GM12865 (cell line): Measurements from ENCODE around the gene EGFL7.

Source experiments
- DNase-seq: peaks from one replicate; pipeline ENCODE4 v3.0.0; 2010; ENCODE audit warnings: low read depth
- H3K4me3 ChIP-seq: 2 replicates; pipeline ENCODE4 v1.5.1; 2011; ENCODE audit warnings: mild to moderate bottlenecking, low read depth, low read length, control low read depth
- TF ChIP-seq, protein P1 (sequence below): IDR thresholded peaks from 2 replicates; pipeline ENCODE4 v1.5.1; 2011; ENCODE audit warnings: low read length, control low read depth, low read depth, inconsistent platforms; ENCODE audit not compliant: insufficient read depth; ENCODE audit errors: missing control alignments

EGFL7 gene

DNA sequence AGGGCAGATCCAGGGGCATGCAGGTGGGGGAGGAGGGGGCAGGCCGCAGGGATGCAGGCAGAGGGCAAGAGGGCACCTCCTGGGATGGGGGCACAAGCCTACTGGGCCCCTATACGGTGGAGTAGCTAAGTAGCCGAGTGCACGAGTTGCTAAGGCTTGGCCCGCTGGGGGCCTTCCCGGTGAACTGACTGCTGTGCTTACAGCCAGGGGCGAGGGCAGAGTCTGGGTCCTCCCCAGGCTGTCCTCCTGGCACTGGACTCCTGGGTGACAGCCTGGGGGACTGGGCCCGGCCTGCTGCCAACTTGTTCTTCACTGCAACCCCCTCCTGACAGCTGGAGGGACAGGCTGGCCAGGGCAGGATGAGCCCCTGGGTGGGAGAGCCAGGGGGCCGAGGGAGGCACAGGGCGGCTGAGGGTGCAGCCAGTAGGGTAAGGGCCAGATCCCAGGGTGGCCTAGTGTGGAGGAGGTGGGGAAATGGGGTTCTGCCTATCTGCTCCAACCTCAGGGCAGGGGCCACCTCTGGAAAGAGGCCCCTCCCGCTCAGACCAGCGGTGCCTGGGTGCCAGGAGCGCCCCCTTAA, 1.7 kb upstream of the EGFL7 start:
- TF ChIP-seq, protein P1, sequence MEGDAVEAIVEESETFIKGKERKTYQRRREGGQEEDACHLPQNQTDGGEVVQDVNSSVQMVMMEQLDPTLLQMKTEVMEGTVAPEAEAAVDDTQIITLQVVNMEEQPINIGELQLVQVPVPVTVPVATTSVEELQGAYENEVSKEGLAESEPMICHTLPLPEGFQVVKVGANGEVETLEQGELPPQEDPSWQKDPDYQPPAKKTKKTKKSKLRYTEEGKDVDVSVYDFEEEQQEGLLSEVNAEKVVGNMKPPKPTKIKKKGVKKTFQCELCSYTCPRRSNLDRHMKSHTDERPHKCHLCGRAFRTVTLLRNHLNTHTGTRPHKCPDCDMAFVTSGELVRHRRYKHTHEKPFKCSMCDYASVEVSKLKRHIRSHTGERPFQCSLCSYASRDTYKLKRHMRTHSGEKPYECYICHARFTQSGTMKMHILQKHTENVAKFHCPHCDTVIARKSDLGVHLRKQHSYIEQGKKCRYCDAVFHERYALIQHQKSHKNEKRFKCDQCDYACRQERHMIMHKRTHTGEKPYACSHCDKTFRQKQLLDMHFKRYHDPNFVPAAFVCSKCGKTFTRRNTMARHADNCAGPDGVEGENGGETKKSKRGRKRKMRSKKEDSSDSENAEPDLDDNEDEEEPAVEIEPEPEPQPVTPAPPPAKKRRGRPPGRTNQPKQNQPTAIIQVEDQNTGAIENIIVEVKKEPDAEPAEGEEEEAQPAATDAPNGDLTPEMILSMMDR: no peak
- DNase-seq: no peak

DNA sequence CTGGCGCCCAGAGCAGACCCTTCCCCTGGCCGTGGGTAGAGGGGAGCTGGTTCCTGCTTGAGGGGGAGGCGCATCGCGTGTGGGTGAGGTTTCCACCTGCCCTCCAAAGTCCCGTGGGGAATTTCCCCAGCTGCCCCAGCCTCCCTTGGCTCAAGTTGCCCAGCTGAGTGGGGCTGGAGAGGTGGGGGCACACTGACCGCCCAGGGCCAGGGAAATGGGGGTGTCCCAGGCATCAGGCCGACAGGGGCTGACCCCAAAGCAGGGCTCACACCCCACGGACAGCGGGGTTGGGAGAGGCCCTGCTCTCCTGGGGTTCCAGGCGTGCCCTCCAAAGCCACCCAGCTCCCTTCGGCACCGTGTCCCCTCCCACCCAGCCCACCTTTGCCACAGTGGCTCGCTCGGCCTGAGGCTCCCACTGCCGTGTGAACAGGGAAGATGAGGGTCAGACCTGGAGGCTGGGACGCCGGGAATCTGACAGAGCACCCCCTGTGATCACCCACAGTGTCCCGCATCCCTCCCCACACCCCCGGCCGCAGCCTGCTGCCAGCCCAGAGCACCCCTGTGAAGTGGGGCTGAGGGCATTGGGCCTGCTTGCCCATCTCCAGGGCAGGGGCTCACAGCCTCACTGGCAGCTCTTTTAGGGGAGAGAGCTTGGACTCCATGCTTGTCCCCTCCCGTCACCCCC, 933 bp upstream of the EGFL7 start:
- H3K4me3 ChIP-seq: no peak overlapping the region
- TF ChIP-seq, protein P1: no peak
- DNase-seq: no peak

More for the DNA sequence above, 1.7 kb upstream of the EGFL7 start:
- no peak overlapping the region for H3K4me3 ChIP-seq

DNA sequence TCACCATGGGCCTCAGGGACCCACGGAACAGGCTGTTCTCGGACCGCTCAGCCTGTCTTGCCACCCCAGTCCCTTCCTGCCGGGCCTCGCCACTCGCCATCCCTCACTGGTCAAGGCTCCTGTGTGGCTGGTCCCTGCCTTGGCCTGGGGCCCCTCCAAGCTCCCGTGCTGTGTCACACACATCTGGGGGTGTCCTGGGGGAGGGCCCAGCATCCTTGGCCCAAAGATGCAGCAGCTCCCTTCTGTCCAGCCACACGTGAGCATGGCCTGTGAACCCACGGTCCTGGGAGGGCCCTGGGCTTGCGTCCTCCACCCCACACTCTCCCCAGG, 425 bp upstream of the EGFL7 start:
- no peak overlapping the region for H3K4me3 ChIP-seq
- DNase-seq: no peak
- TF ChIP-seq, protein P1: no peak

DNA sequence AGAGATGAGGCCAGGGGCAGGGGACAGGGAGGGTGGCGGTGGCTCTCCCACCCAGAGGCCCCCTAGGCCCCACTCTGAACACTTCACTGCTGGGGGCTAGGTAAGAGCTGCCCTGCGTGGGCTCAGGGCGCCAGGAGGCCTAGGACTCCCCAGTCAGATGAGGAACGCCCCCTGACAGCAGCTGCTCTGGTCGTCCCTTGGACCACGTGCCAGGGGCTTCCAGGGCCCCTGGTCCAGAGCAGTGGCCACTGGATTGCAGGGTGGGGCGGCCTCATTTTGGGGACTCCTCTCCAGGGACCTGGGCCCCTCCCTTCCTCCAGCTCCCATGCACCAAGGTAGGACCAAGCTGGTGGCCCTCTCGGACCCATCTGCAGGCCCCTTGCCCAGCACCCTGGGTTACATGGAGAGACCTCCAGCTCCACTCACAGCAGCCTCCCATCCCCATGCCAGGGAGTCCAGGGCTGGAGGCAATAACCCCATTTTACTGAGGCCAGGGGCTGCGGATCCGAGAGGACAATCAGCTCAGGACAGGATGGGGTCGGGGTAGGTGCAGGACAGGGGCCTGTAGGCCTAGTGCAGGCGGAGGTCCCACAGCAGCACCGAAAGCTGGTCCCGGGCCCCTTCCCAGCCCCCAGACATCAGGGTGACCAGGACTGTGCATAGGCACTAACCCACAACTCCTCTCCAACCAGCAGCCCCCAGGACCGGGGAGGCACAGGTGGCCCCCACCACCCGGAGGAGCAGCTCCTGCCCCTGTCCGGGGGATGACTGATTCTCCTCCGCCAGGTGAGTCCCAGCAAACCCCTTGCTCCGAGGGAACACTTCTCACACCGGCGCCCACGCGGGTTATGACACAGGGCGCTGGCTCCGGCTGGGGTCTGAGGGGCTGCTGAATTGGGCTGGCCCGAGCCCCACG, 1.5 kb downstream of the EGFL7 start:
- DNase-seq: no peak
- H3K4me3 ChIP-seq: no peak overlapping the region
- TF ChIP-seq, protein P1: no peak

DNA sequence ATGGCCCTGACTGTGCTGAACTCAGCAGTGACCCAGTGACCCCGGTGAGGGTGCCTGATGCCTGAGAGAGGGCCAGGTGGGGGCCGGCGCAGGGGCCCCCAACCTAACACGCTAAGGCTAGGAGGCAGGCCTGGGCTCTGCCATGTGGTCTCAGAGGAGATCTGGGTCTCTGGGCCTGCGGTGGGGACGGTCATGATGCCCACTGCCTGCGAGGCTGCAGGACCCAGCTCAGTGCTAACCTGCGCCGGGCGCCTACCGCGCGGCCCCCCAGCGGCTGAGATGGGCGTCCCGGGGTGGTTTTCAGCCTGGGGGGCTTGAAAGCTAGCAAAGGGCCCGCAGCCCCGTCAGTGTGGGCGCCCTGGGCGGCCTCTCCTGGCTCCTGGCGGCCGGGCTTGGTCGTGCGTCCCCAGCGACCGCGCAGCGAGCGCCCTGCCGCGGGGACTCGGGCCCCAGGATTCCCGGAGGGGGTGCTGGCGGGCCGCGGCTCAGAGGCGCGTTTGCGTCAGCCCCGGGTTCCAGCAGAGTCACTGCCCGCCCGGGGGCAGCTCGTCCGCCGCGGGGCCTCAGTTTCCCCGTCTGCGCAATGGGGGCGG, 2.5 kb downstream of the EGFL7 start:
- H3K4me3 ChIP-seq: peak overlapping the region; percentile 21; the same call in 1 of the 2 replicates
- no peak for DNase-seq
- TF ChIP-seq, protein P1: no peak

DNA sequence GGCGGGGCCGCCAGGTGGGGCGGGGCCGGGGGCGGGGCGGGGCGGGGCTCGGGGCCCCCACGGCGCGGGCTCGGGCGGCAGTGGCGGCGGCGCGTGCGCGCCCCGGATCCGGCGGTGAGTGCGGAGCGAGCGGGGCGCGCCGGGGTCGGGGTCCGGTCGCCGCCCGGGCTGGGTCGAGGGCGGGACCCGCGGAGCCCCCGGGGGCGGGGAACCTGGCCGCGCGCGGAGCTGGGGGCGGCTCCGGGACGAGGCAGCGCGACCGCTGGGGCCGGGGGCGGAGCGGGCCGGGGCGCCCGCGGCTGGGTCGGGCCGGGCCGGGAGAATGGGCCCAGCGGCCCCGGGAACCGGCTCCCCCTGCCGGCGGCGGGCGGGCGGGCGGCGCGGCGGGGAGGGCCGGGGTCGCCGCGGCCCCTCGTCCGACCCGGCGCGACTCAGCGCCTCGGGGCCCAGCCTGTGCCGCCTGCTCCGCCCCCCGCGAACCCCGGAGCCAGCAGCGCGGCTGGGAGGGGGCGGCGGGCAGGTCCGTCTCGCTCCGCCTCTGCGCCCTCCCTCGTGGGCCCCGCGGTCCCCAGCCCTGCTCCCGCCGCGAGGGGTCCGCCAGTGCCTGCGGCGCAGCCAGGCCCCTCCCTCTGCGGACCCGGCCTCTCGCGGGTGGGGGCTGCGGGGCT, 3.1 kb downstream of the EGFL7 start:
- TF ChIP-seq, protein P1: no peak
- DNase-seq: no peak
- no peak overlapping the region for H3K4me3 ChIP-seq
